Stimulated activated CD4-positive, alpha-beta T cell treated with anti-CD3 and anti-CD28 coated beads, Interleukin-1b, Interleukin-23, amount 100 ng/mL, for 24 hours (primary cell): ENCODE results near the gene PRDM5.

Experiments
- DNase-seq, 4 experiments: peaks; one replicate each; pipeline ENCODE4 v3.0.0-alpha.2; 2020; ENCODE audit warnings: low read depth in 4 of 4, low spot score in 1 of 4

The PRDM5 gene

GRCh38 chr4:120922381-120923206 lies at the start of gene PRDM5:
Gene PRDM5, minus strand, starts transcription at chr4:120922726. Its CDS starts 118 bp downstream, at chr4:120922608.
- DNase-seq, result peak in 2 of 4 experiments; percentile 4 to 12

- no peak for DNase-seq
These were observed 49.4 kb upstream of the PRDM5 start for GRCh38 chr4:120971884-120972283.

- DNase-seq, result no peak
These were observed 43.4 kb upstream of the PRDM5 start for GRCh38 chr4:120965938-120966337.

- no peak for DNase-seq
These were observed 42.1 kb upstream of the PRDM5 start for GRCh38 chr4:120964596-120964995.

GRCh38 chr4:120963449-120963848 lies 40.9 kb upstream of the PRDM5 start:
- DNase-seq, result no peak

GRCh38 chr4:120960656-120961267 lies 38.2 kb upstream of the PRDM5 start:
- DNase-seq, result no peak

- no peak for DNase-seq
These were observed 25.9 kb upstream of the PRDM5 start for GRCh38 chr4:120948382-120948781.

GRCh38 chr4:120942776-120943175 lies 20.2 kb upstream of the PRDM5 start:
- DNase-seq, result no peak

- no peak for DNase-seq
These were observed 18.0 kb upstream of the PRDM5 start for GRCh38 chr4:120940547-120940946.

- no peak for DNase-seq
These were observed 17.2 kb upstream of the PRDM5 start for GRCh38 chr4:120939693-120940092.

GRCh38 chr4:120929847-120930246 lies 7.3 kb upstream of the PRDM5 start:
- no peak for DNase-seq

- no peak for DNase-seq
These were observed 5.4 kb upstream of the PRDM5 start for GRCh38 chr4:120927801-120928409.

GRCh38 chr4:120926358-120927025 lies 4.0 kb upstream of the PRDM5 start:
- no peak for DNase-seq

GRCh38 chr4:120924931-120925330 lies 2.4 kb upstream of the PRDM5 start:
- no peak for DNase-seq

GRCh38 chr4:120923207-120923522 lies 639 bp upstream of the PRDM5 start:
- DNase-seq, result no peak

GRCh38 chr4:120921456-120922380 lies 808 bp downstream of the PRDM5 start:
- peak in 3 of 4 experiments; percentile 16 to 37 (median 33) for DNase-seq

GRCh38 chr4:120920666-120921065 lies 1.9 kb downstream of the PRDM5 start:
- DNase-seq, result no peak

GRCh38 chr4:120919358-120919757 lies 3.2 kb downstream of the PRDM5 start:
- DNase-seq, result no peak

GRCh38 chr4:120918788-120919187 lies 3.7 kb downstream of the PRDM5 start:
- no peak for DNase-seq

GRCh38 chr4:120918092-120918491 lies 4.4 kb downstream of the PRDM5 start:
- no peak for DNase-seq

GRCh38 chr4:120916937-120917336 lies 5.6 kb downstream of the PRDM5 start:
- no peak for DNase-seq
